Peyer's patch (tissue), 4 donors: ENCODE data around the gene SRC.

Source experiments
- CTCF ChIP-seq, 6 experiments: fragments of 450-650 bp in 4 of 6; fragments of 200-600 bp in 2 of 6; sonication (generic) in 1 of 6; IDR thresholded peaks; one replicate each; pipeline ENCODE4 v1.5.1; 2017 to 2019; ENCODE audit warnings: antibody characterized with exemption in 6 of 6, mild to moderate bottlenecking in 3 of 6, moderate library complexity in 1 of 6
- POLR2A ChIP-seq, 2 donors: fragments of 450-650 bp; IDR thresholded peaks; one replicate each; pipeline ENCODE4 v1.5.1; 2017; ENCODE audit warnings: antibody characterized with exemption in 2 of 2, mild to moderate bottlenecking in 2 of 2, moderate library complexity in 2 of 2

DNA sequence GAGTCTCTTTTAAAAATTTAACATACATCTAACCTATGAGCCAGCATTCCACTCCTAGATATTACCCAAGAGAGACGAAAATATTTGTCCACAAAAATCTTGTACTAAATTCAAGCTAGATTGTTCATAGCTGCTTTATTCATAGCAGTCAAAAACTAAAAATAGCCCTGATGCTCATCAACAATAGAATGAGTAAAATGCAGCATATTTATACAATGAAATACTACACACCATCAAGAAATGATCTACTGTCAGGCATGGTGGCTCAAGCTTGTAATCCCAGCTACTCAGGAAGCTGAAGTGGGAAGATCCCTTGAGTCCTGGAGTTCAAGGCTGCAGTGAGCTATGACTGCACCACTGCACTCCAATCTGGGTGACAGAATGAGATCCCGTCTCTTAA is 22.0 kb upstream of the SRC start:
- no peak for TF ChIP-seq CTCF (IDR thresholded peaks at IDR 0.05)
- TF ChIP-seq POLR2A (IDR thresholded peaks at IDR 0.05) = no peak
